Pancreas (tissue), 10 donors: ENCODE data around the gene MYO9A. TPM values are rescaled to one million over a fixed set of nuclear protein-coding genes. Genes with fewer than 3 reads are reported as not detected.

ENCODE experiments used
- ATAC-seq, 4 donors: fragments of 200-7000 bp; cut with Tn5 transposase; one replicate each; pipeline versions ENCODE4 v1.8.0 to v1.9.1; 2020; ENCODE audit warnings: mild to moderate bottlenecking in 4 of 4, moderate library complexity in 4 of 4
- DNase-seq, 6 donors: peaks; one replicate each; pipeline ENCODE4 v3.0.0-alpha.2; 2020
- FAIRE-seq: peaks from 2 replicates; lab custom pipeline; 2012; peaks lifted over from hg19 to GRCh38; lab: Jason Lieb, UNC
- H3K27ac ChIP-seq, 4 donors: fragments of 200-600 bp; sonication (generic); 1 replicate in 3 of 4; 2 replicates in 1 of 4; pipeline versions ENCODE4 v1.5.0 to v1.8.0; 2020
- H3K27me3 ChIP-seq, 4 donors: fragments of 200-600 bp; one replicate each; pipeline ENCODE4 v1.8.0; 2021
- H3K36me3 ChIP-seq, 3 donors: fragments of 200-600 bp; sonication (generic) in 1 of 3; one replicate each; pipeline versions ENCODE4 v1.5.0 to v1.8.0; 2020 to 2021
- H3K4me1 ChIP-seq, 3 donors: fragments of 200-600 bp; one replicate each; pipeline ENCODE4 v1.8.0; 2021
- H3K4me3 ChIP-seq, 4 donors: fragments of 200-600 bp; sonication (generic) in 2 of 4; one replicate each; pipeline versions ENCODE4 v1.5.0 to v1.8.0; 2020 to 2021
- H3K9me3 ChIP-seq, 4 donors: fragments of 200-600 bp; one replicate each; pipeline ENCODE4 v1.8.0; 2021
- WGBS, 2 donors: extraction: QIAGEN DNeasy Blood & Tissue Kit; methylation state at CpG; one replicate each; pipeline ENCODE4 v1.1.7; 2013; 5-methylcytosine and 5-hydroxymethylcytosine counted together
- intact Hi-C, 3 donors: fragments of 100-400 bp; cut with DNase I; formaldehyde crosslinking; loops; one replicate each; pipeline versions ENCODE4 v1.11.1 to v1.14.2; 2022
- polyA plus RNA-seq, 2 donors: library from polyadenylated mRNA; stranded (reverse); fragments of 200-250 nt; gene quantifications; one replicate each; pipeline ENCODE4 v1.2.3, GENCODE V29; 2013
- total RNA-seq, 6 donors: library from RNA; stranded (reverse); fragmentation: NEBNext Ultra II Directional in 4 of 6; extraction: Animal tissue kit (Norgen Biotek cat#: 25700) in 4 of 6; gene quantifications; one replicate each; pipeline versions ENCODE4 v1.2.1 to v1.2.4, GENCODE V29; 2021 to 2023
- TF ChIP-seq, protein P1 (sequence below), 4 donors: fragments of 200-600 bp; sonication (generic) in 3 of 4; IDR thresholded peaks; one replicate each; pipeline versions ENCODE4 v1.5.0 to v1.8.0; 2021; ENCODE audit warnings: antibody characterized with exemption in 4 of 4
- donor health status: healthy with polysubstance abuse.
- donor health status: DM: no; HTN: no; CAD: no; lungs with moderate emphysema.
- donor health status: DM: no; HTN: no; CAD: no.
- donor health status: control.
- donor health status: control.
- donor health status: Bipolar disorder and iron deficiency.
- donor health status: DM: yes; HTN: yes; CAD: no.
- donor health status: DM: no; HTN: no; CAD: no.
- donor health status: DM: no; HTN: no; CAD: no.
- donor health status: DM: yes; HTN: yes; CAD: no.

MYO9A gene
- total and polyA plus RNA-seq, 8 donors, result 1.2 to 21.0 (median 7.8) TPM

DNA sequence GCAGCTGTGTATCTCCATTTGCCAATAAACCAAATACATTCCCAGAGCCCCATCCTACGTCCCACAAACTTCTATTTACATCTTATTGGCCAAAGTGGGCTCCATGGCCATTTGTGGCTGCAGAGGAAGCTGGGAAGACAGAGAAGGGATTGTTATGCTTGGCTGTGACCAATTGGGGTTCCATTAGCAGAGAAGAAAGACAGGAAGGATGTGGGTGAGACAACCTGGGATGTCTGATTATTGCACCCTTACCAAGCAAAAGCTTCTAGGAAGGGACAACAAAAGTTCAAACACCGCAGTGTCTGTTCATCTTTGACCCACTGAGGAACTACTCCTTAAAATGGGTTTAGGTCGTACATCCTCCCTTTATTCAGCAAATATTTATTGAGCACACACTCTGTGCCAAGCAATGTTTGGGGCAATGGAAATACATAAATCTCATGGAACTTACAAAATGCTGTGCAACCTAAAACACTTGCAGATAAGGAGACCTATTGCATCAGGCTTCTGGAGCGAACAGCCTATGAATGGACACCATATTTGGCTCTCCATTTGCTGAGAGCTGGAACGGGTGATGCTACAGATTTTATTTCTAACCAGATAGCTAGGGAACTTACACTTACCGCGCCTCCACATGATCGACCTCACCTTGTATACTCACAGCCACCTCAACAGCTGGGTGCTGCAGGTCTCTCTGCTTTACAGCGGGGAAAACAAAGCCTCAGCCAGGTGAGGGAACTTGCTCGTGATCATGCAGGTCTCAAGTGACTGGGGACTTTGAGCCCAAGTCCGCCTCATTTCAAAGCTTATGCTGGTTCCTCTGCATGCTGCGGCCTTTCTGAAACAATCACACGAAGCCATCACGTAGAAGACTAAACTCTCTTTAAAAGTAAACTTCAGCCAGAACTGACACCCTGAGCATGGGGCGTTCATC lies 329.0 kb downstream of the MYO9A start:
- H3K4me1 ChIP-seq, result no peaks in the 10 kb centered on the region
- intact Hi-C loops, result no loop called here
- no peak overlapping the region for H3K4me3 ChIP-seq
- ATAC-seq (no peak), DNase-seq (no peak), FAIRE-seq (no peak)
- TF ChIP-seq, protein P1, sequence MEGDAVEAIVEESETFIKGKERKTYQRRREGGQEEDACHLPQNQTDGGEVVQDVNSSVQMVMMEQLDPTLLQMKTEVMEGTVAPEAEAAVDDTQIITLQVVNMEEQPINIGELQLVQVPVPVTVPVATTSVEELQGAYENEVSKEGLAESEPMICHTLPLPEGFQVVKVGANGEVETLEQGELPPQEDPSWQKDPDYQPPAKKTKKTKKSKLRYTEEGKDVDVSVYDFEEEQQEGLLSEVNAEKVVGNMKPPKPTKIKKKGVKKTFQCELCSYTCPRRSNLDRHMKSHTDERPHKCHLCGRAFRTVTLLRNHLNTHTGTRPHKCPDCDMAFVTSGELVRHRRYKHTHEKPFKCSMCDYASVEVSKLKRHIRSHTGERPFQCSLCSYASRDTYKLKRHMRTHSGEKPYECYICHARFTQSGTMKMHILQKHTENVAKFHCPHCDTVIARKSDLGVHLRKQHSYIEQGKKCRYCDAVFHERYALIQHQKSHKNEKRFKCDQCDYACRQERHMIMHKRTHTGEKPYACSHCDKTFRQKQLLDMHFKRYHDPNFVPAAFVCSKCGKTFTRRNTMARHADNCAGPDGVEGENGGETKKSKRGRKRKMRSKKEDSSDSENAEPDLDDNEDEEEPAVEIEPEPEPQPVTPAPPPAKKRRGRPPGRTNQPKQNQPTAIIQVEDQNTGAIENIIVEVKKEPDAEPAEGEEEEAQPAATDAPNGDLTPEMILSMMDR (IDR thresholded peaks at IDR 0.05), result no peak
- H3K27me3 ChIP-seq, result no peaks in the 10 kb centered on the region
- H3K9me3 ChIP-seq, result no peaks in the 10 kb centered on the region
- no peaks in the 10 kb centered on the region for H3K36me3 ChIP-seq
- H3K27ac ChIP-seq, result no peak overlapping the region
- 66 to 78% methylated on average over 15 of the region's 15 CpGs for WGBS, 2 donors

GRCh38 chr15:71786673-71787072 lies 331.3 kb downstream of the MYO9A start:
- Histone ChIP-seq H3K36me3 (no peaks in the 10 kb centered on the region), H3K4me1 (no peaks in the 10 kb centered on the region), H3K27ac (no peak overlapping the region), H3K27me3 (no peaks in the 10 kb centered on the region), H3K4me3 (no peak overlapping the region), H3K9me3 (no peaks in the 10 kb centered on the region)
- WGBS, 2 donors, result 64 to 76% methylated on average over 7 of the region's 7 CpGs
- FAIRE-seq, result no peak
- no peak for DNase-seq
- no peak for ATAC-seq
- intact Hi-C loops, result no loop called here
- TF ChIP-seq, protein P1 (IDR thresholded peaks at IDR 0.05), result no peak

GRCh38 chr15:71785996-71786395 lies 332.0 kb downstream of the MYO9A start:
- FAIRE-seq, result no peak

DNA sequence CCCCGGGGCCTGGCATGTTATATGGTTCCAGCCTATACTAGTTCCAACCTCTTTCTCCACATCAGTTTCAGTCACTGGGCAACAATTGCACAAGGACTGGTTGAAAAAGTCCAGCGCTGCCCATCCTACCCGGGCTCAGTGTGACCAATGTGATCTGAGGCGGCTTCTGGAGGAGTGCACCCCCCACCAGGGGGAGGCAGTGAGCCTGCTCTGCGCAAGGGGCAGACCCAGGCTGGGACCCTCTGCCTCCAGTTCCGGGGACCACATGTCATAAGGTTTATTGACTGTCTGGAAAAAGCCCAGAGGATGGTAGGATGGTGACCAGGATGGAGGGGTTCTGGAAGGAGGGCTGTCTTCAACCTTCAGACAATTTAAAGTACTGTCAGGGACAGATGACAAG lies 333.2 kb downstream of the MYO9A start:
- 57 to 65% methylated on average over 6 of the region's 6 CpGs for WGBS, 2 donors
- intact Hi-C loops, result no loop called here

More at GRCh38 chr15:71785996-71786395, 332.0 kb downstream of the MYO9A start:
- no peak overlapping the region for H3K4me3 ChIP-seq
- WGBS, 2 donors, result 55 to 81% methylated on average over 2 of the region's 2 CpGs
- TF ChIP-seq, protein P1 (IDR thresholded peaks at IDR 0.05), result no peak
- H3K27me3 ChIP-seq, result no peaks in the 10 kb centered on the region
- no peak overlapping the region for H3K27ac ChIP-seq
- H3K36me3 ChIP-seq, result no peaks in the 10 kb centered on the region
- ATAC-seq (no peak), DNase-seq (no peak)
- H3K9me3 ChIP-seq, result no peaks in the 10 kb centered on the region
- no peaks in the 10 kb centered on the region for H3K4me1 ChIP-seq
- intact Hi-C loops, result no loop called here

More for the DNA sequence above, 333.2 kb downstream of the MYO9A start:
- no peak for ATAC-seq
- H3K36me3 ChIP-seq, result no peaks in the 10 kb centered on the region
- TF ChIP-seq, protein P1 (IDR thresholded peaks at IDR 0.05), result no peak
- H3K27ac ChIP-seq, result no peak overlapping the region
- H3K9me3 ChIP-seq, result no peaks in the 10 kb centered on the region
- no peak for DNase-seq
- no peaks in the 10 kb centered on the region for H3K4me1 ChIP-seq
- H3K4me3 ChIP-seq, result no peak overlapping the region
- FAIRE-seq, result no peak
- H3K27me3 ChIP-seq, result no peaks in the 10 kb centered on the region
